Common myeloid progenitor, CD34-positive (primary cell): ENCODE measurements around the gene IRAK1BP1.

Source experiments
- CTCF ChIA-PET: fragments of 350-600 bp; sonication (Branson Sonifier 250); formaldehyde crosslinking; loops from one replicate; lab custom pipeline; 2021; ENCODE audit warnings: antibody characterized with exemption; lab: Charles Lee
- POLR2A ChIA-PET: fragments of 350-600 bp; sonication (Branson Sonifier 250); formaldehyde crosslinking; loops from one replicate; lab custom pipeline; 2021; ENCODE audit warnings: antibody characterized with exemption; lab: Charles Lee
- DNase-seq, 3 donors: peaks; one replicate each; pipeline versions ENCODE4 v3.0.0 to v3.0.0-alpha.2; 2013
- H3K27ac ChIP-seq, 2 experiments: 1 replicate in 1 of 2; 2 replicates in 1 of 2; pipeline ENCODE4 v1.7.0; 2013; ENCODE audit warnings: inconsistent platforms in 2 of 2, low read length in 2 of 2, mild to moderate bottlenecking in 2 of 2, low read depth in 1 of 2, moderate library complexity in 1 of 2; ENCODE audit not compliant: severe bottlenecking in 2 of 2, insufficient read depth in 1 of 2, poor library complexity in 1 of 2
- H3K27me3 ChIP-seq, 5 experiments: replicated peaks in 2 of 5; 1 replicate in 3 of 5; 2 replicates in 2 of 5; pipeline versions ENCODE4 v1.6.1 to v1.7.0; 2013; ENCODE audit warnings: low read length in 4 of 5, mild to moderate bottlenecking in 2 of 5, moderate library complexity in 2 of 5, inconsistent platforms in 1 of 5; ENCODE audit not compliant: insufficient read depth in 5 of 5, control insufficient read depth in 4 of 5
- H3K36me3 ChIP-seq, 4 experiments: 1 replicate in 2 of 4; 2 replicates in 2 of 4; pipeline versions ENCODE4 v1.6.1 to v1.7.0; 2013; ENCODE audit warnings: low read length in 3 of 4, control low read depth in 1 of 4, mild to moderate bottlenecking in 1 of 4; ENCODE audit not compliant: control insufficient read depth in 4 of 4, insufficient read depth in 4 of 4
- H3K4me1 ChIP-seq, 4 experiments: 1 replicate in 3 of 4; 2 replicates in 1 of 4; pipeline versions ENCODE4 v1.6.1 to v1.7.1; 2013; ENCODE audit warnings: low read length in 3 of 4, mild to moderate bottlenecking in 3 of 4, control low read depth in 1 of 4, inconsistent platforms in 1 of 4, moderate library complexity in 1 of 4; ENCODE audit not compliant: control insufficient read depth in 4 of 4, insufficient read depth in 4 of 4; ENCODE audit errors: control extremely low read depth in 1 of 4
- H3K4me3 ChIP-seq, 7 experiments: 1 replicate in 4 of 7; 2 replicates in 3 of 7; pipeline versions ENCODE4 v1.5.1 to v1.7.0; 2013; ENCODE audit warnings: mild to moderate bottlenecking in 7 of 7, low read length in 6 of 7, moderate library complexity in 6 of 7, inconsistent platforms in 2 of 7, low read depth in 2 of 7, control low read depth in 1 of 7; ENCODE audit not compliant: insufficient read depth in 4 of 7, control insufficient read depth in 1 of 7; ENCODE audit errors: extremely low read depth in 1 of 7
- H3K9me3 ChIP-seq, 5 experiments: 1 replicate in 4 of 5; 2 replicates in 1 of 5; pipeline versions ENCODE4 v1.6.1 to v1.7.1; 2013; ENCODE audit warnings: low read length in 4 of 5, mild to moderate bottlenecking in 2 of 5, inconsistent platforms in 1 of 5, low read depth in 1 of 5, moderate library complexity in 1 of 5; ENCODE audit not compliant: control insufficient read depth in 4 of 5, insufficient read depth in 2 of 5; ENCODE audit errors: control extremely low read depth in 1 of 5
- WGBS: methylation state at CpG from one replicate; pipeline ENCODE4 v1.1.5; 2013; ENCODE audit not compliant: insufficient coverage; 5-methylcytosine and 5-hydroxymethylcytosine counted together

Gene IRAK1BP1

GRCh38 chr6:78836598-78836997 lies 30.8 kb upstream of the IRAK1BP1 start:
- ChIA-PET CTCF (no interaction called here), POLR2A (no interaction called here)
- Histone ChIP-seq H3K4me1 (no peaks in the 10 kb centered on the region), H3K4me3 (no peak overlapping the region), H3K36me3 (no peaks in the 10 kb centered on the region), H3K9me3 (no peaks in the 10 kb centered on the region), H3K27ac (no peak overlapping the region), H3K27me3 (peaks cover 0 to 5% (median 2%) of the 10 kb centered on the region in 5 experiments)
- 94% methylated on average over 2 of the region's 3 CpGs for WGBS
- DNase-seq: no peak

- DNase-seq: no peak
- Histone ChIP-seq H3K9me3 (no peaks in the 10 kb centered on the region), H3K27ac (no peak overlapping the region), H3K27me3 (peaks cover 0 to 5% (median 2%) of the 10 kb centered on the region in 5 experiments), H3K4me1 (no peaks in the 10 kb centered on the region), H3K36me3 (no peaks in the 10 kb centered on the region), H3K4me3 (no peak overlapping the region)
- CTCF ChIA-PET: interaction anchor here (0.9 kb wide), 1 partner anchor 11 kb away, joined by 3 read pairs; no protein-coding TSS in a partner anchor
- POLR2A ChIA-PET: no interaction called here
These were observed 26.2 kb upstream of the IRAK1BP1 start for GRCh38 chr6:78841111-78841510.

DNA sequence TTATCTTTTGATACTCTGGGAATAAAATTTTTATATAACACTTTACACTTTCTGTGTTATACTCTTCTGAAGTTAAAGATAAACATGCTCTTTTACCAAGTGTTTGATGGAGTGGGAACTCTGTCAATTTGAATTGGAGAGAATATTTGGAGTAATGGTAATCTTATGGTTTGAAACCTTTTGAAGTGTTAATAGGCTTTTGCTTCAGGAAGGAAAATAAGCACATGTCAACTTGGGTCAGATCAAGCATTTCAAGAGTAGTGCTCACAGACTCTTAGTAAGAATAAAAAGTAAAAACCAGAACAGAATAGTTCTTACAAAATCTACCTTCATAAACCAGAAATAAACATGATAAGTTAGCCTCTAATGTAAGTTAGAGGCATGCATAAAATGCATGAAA lies 24.4 kb upstream of the IRAK1BP1 start:
- no peak overlapping the region for H3K27ac ChIP-seq
- H3K36me3 ChIP-seq: no peaks in the 10 kb centered on the region
- no peak overlapping the region for H3K4me3 ChIP-seq
- H3K27me3 ChIP-seq: peaks cover 0 to 4% (median 0%) of the 10 kb centered on the region in 5 experiments
- CTCF ChIA-PET: no interaction called here
- POLR2A ChIA-PET: no interaction called here
- no peaks in the 10 kb centered on the region for H3K4me1 ChIP-seq
- no peaks in the 10 kb centered on the region for H3K9me3 ChIP-seq
- DNase-seq: no peak

DNA sequence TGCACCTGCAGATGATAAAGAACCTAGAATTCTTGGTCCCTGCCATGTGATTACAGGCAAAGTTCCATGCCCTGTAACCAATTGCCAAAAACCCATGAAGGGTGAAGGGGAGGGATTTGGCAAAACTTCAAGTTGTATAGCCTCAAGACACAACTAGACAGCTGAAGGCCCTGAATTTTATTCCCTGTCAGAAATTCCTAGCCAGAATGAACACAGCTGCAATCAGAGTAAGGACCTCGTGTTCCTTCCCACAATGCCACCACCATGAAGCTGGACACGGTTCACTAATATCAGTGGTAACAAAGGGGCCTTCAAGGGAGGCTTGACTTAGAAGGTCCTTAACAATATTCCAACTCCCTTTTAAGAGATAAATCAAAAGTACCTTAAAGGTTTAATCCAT lies 22.5 kb upstream of the IRAK1BP1 start:
- POLR2A ChIA-PET: no interaction called here
- no peak for DNase-seq
- 100% methylated on average over 1 of the region's 2 CpGs for WGBS
- H3K36me3 ChIP-seq: no peaks in the 10 kb centered on the region
- CTCF ChIA-PET: no interaction called here
- no peaks in the 10 kb centered on the region for H3K9me3 ChIP-seq
- peaks cover 0 to 3% (median 0%) of the 10 kb centered on the region in 5 experiments for H3K27me3 ChIP-seq
- H3K4me1 ChIP-seq: no peaks in the 10 kb centered on the region
- H3K27ac ChIP-seq: no peak overlapping the region
- no peak overlapping the region for H3K4me3 ChIP-seq

DNA sequence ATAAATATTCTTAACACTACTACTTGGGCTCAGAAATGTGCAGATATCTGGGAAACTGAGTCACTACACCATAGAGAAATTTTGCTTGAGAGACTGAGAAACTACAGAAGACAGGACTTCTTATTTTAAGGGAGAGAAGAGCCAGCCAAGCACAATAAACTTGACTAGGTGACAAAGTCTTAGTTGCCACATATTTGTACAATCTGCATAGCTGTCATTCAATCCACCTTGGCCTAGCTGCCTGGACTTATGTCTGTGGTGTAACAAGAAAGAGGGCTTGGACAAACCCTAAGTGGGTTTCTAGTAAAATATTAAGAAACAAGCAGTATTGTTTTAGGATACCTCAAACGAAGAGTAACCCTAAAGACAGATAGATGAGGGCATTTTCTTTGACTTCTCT lies 21.8 kb upstream of the IRAK1BP1 start:
- H3K4me3 ChIP-seq: no peak overlapping the region
- no CpG with 5 or more reads among the region's 1 CpG for WGBS
- no peaks in the 10 kb centered on the region for H3K9me3 ChIP-seq
- POLR2A ChIA-PET: no interaction called here
- no peaks in the 10 kb centered on the region for H3K4me1 ChIP-seq
- no peak overlapping the region for H3K27ac ChIP-seq
- CTCF ChIA-PET: no interaction called here
- H3K27me3 ChIP-seq: peaks cover 0 to 3% (median 0%) of the 10 kb centered on the region in 5 experiments
- DNase-seq: no peak
- peaks cover 0 to 3% (median 0%) of the 10 kb centered on the region in 4 experiments for H3K36me3 ChIP-seq

- no peaks in the 10 kb centered on the region for H3K4me1 ChIP-seq
- H3K4me3 ChIP-seq: no peak overlapping the region
- CTCF ChIA-PET: no interaction called here
- H3K9me3 ChIP-seq: no peaks in the 10 kb centered on the region
- no peaks in the 10 kb centered on the region for H3K27me3 ChIP-seq
- POLR2A ChIA-PET: no interaction called here
- no peak for DNase-seq
- no peak overlapping the region for H3K27ac ChIP-seq
- H3K36me3 ChIP-seq: peaks cover 0 to 6% (median 0%) of the 10 kb centered on the region in 4 experiments
These were observed 16.7 kb upstream of the IRAK1BP1 start for GRCh38 chr6:78850621-78851020.

- Histone ChIP-seq H3K27ac (no peak overlapping the region), H3K36me3 (peaks cover 0 to 6% (median 0%) of the 10 kb centered on the region in 4 experiments), H3K9me3 (no peaks in the 10 kb centered on the region), H3K27me3 (no peaks in the 10 kb centered on the region), H3K4me1 (no peaks in the 10 kb centered on the region), H3K4me3 (no peak overlapping the region)
- ChIA-PET POLR2A (no interaction called here), CTCF (no interaction called here)
- DNase-seq: no peak
These were observed 16.2 kb upstream of the IRAK1BP1 start for GRCh38 chr6:78851156-78851555.
